ENCODE results near the gene BCAS3.

DNA sequence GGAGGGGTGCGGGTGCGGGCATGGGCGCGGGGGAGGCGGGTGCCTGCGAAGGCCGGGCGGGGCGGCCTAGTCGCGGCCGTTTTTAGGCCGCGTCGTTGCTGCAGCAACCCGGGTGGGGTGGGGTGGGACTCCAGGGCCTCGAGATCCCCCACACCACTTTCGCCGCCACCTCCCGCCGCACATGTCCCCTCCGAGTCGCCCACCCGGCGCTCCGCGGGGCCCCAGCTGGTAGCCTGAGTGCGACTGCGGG is 733.3 kb downstream of the BCAS3 start:
- TF ChIP-seq, protein P1, sequence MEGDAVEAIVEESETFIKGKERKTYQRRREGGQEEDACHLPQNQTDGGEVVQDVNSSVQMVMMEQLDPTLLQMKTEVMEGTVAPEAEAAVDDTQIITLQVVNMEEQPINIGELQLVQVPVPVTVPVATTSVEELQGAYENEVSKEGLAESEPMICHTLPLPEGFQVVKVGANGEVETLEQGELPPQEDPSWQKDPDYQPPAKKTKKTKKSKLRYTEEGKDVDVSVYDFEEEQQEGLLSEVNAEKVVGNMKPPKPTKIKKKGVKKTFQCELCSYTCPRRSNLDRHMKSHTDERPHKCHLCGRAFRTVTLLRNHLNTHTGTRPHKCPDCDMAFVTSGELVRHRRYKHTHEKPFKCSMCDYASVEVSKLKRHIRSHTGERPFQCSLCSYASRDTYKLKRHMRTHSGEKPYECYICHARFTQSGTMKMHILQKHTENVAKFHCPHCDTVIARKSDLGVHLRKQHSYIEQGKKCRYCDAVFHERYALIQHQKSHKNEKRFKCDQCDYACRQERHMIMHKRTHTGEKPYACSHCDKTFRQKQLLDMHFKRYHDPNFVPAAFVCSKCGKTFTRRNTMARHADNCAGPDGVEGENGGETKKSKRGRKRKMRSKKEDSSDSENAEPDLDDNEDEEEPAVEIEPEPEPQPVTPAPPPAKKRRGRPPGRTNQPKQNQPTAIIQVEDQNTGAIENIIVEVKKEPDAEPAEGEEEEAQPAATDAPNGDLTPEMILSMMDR (IDR thresholded peaks at IDR 0.05): peak in 5 of 12 donors; percentile 10 to 33 (median 16)
- no peak for TF ChIP-seq POLR2A (IDR thresholded peaks at IDR 0.05)

Measured in heart left ventricle (tissue), 13 donors.